ENCODE results near the gene NLRC4. TPM values are rescaled to one million over a fixed set of nuclear protein-coding genes. Genes with fewer than 3 reads are reported as not detected.
"Not testable (repeated sequence)": the region's sequence is repeated elsewhere in the genome, so short reads cannot be mapped to it uniquely, and the experiment has no call there.

The NLRC4 gene
- total and polyA plus RNA-seq, 7 experiments from 2014 or later, result 0.27 to 6.3 (median 0.50) TPM; not detected in 3

GRCh38 chr2:32212295-32212694 is 52.4 kb downstream of the NLRC4 start:
- Histone ChIP-seq H3K27me3 (ENCODE audit: control insufficient read depth in 2 of 2, insufficient read depth in 2 of 2, low read length in 2 of 2) (no peaks in the 10 kb centered on the region), H3K9me3 (ENCODE audit: control insufficient read depth in 2 of 3, low read length in 3 of 3) (no peaks in the 10 kb centered on the region), H3K27ac (ENCODE audit: low read depth, low read length) (no peak overlapping the region), H3K36me3 (ENCODE audit: control insufficient read depth in 2 of 3, insufficient read depth in 3 of 3, low read length in 3 of 3) (peaks cover 0 to 26% (median 0%) of the 10 kb centered on the region in 3 experiments), H3K4me3 (ENCODE audit: low read length) (no peak overlapping the region), H3K4me1 (ENCODE audit: control insufficient read depth in 2 of 2, insufficient read depth in 2 of 2, low read length in 2 of 2) (no peaks in the 10 kb centered on the region)
- Mint-ChIP-seq H3K27me3 (no peaks in the 10 kb centered on the region), H3K4me3 (no peak overlapping the region), H3K27ac (peak overlapping the region in 2 of 9 donors; percentile 2 to 51), H3K36me3 (peaks cover 5 to 34% (median 14%) of the 10 kb centered on the region in 5 donors), H3K9me3 (peaks cover 0 to 5% (median 0%) of the 10 kb centered on the region in 11 donors), H3K4me1 (peaks cover 0 to 1% (median 0%) of the 10 kb centered on the region in 7 donors)
- POLR2A ChIA-PET, result no interaction called here
- intact Hi-C loops (cut with micrococcal nuclease), result loop anchor here in 1 of 2 donors (5.0 kb wide), 1 partner anchor 800 kb away; the partner anchor contains the start of gene XDH
- ATAC-seq, result no peak
- DNase-seq, result no peak
- CTCF ChIA-PET, result interaction anchor here (0.6 kb wide), 1 partner anchor 1042 kb away, joined by 4 read pairs; no protein-coding TSS in a partner anchor

- peaks cover 0 to 25% (median 0%) of the 10 kb centered on the region in 3 experiments for H3K36me3 ChIP-seq (ENCODE audit: control insufficient read depth in 2 of 3, insufficient read depth in 3 of 3, low read length in 3 of 3)
- Mint-ChIP-seq H3K27me3 (no peaks in the 10 kb centered on the region), H3K4me1 (peaks cover 0 to 1% (median 0%) of the 10 kb centered on the region in 7 donors), H3K9me3 (peaks cover 0 to 5% (median 0%) of the 10 kb centered on the region in 11 donors), H3K36me3 (peaks cover 5 to 32% (median 15%) of the 10 kb centered on the region in 5 donors), H3K4me3 (no peak overlapping the region), H3K27ac (peak overlapping the region in 2 of 9 donors; percentile 21 to 46)
- H3K4me1 ChIP-seq (ENCODE audit: control insufficient read depth in 2 of 2, insufficient read depth in 2 of 2, low read length in 2 of 2), result no peaks in the 10 kb centered on the region
- H3K27me3 ChIP-seq (ENCODE audit: control insufficient read depth in 2 of 2, insufficient read depth in 2 of 2, low read length in 2 of 2), result no peaks in the 10 kb centered on the region
- ATAC-seq (no peak), DNase-seq (no peak)
- ChIA-PET POLR2A (interaction anchor here (0.8 kb wide), 1 partner anchor 199 kb away, joined by 3 read pairs; no protein-coding TSS in a partner anchor), CTCF (interaction anchor here (1.0 kb wide), 1 partner anchor 9 kb away, joined by 4 read pairs; no protein-coding TSS in a partner anchor)
- H3K27ac ChIP-seq (ENCODE audit: low read depth, low read length), result no peak overlapping the region
- H3K9me3 ChIP-seq (ENCODE audit: control insufficient read depth in 2 of 3, low read length in 3 of 3), result no peaks in the 10 kb centered on the region
- H3K4me3 ChIP-seq (ENCODE audit: low read length), result no peak overlapping the region
- intact Hi-C loops (cut with micrococcal nuclease), result loop anchor here in 1 of 2 donors (5.0 kb wide), 1 partner anchor 799 kb away; the partner anchor contains the start of gene XDH
Measured at GRCh38 chr2:32210767-32211408, 53.8 kb downstream of the NLRC4 start.

- H3K9me3 ChIP-seq (ENCODE audit: control insufficient read depth in 2 of 3, low read length in 3 of 3); intact Hi-C loops (cut with micrococcal nuclease); H3K4me3 ChIP-seq (ENCODE audit: low read length); H3K27ac Mint-ChIP-seq; H3K4me1 Mint-ChIP-seq; POLR2A ChIA-PET; H3K27ac ChIP-seq (ENCODE audit: low read depth, low read length); ATAC-seq; H3K27me3 Mint-ChIP-seq; DNase-seq; H3K9me3 Mint-ChIP-seq; H3K4me1 ChIP-seq (ENCODE audit: control insufficient read depth in 2 of 2, insufficient read depth in 2 of 2, low read length in 2 of 2); CTCF ChIA-PET; H3K27me3 ChIP-seq (ENCODE audit: control insufficient read depth in 2 of 2, insufficient read depth in 2 of 2, low read length in 2 of 2); H3K4me3 Mint-ChIP-seq: not testable (repeated sequence)
- peaks cover 0 to 21% (median 0%) of the 10 kb centered on the region in 3 experiments for H3K36me3 ChIP-seq (ENCODE audit: control insufficient read depth in 2 of 3, insufficient read depth in 3 of 3, low read length in 3 of 3)
- H3K36me3 Mint-ChIP-seq, result peaks cover 9 to 34% (median 24%) of the 10 kb centered on the region in 5 donors
Measured at GRCh38 chr2:32203428-32203827, 61.3 kb downstream of the NLRC4 start.

- Histone ChIP-seq H3K9me3 (ENCODE audit: control insufficient read depth in 2 of 3, low read length in 3 of 3) (no peaks in the 10 kb centered on the region), H3K27me3 (ENCODE audit: control insufficient read depth in 2 of 2, insufficient read depth in 2 of 2, low read length in 2 of 2) (no peaks in the 10 kb centered on the region), H3K4me1 (ENCODE audit: control insufficient read depth in 2 of 2, insufficient read depth in 2 of 2, low read length in 2 of 2) (no peaks in the 10 kb centered on the region), H3K27ac (ENCODE audit: low read depth, low read length) (no peak overlapping the region), H3K4me3 (ENCODE audit: low read length) (no peak overlapping the region), H3K36me3 (ENCODE audit: control insufficient read depth in 2 of 3, insufficient read depth in 3 of 3, low read length in 3 of 3) (peaks cover 0 to 30% (median 9%) of the 10 kb centered on the region in 3 experiments)
- ATAC-seq, result no peak
- peaks cover 0 to 4% (median 0%) of the 10 kb centered on the region in 7 donors for H3K4me1 Mint-ChIP-seq
- ChIA-PET POLR2A (no interaction called here), CTCF (no interaction called here)
- intact Hi-C loops (cut with micrococcal nuclease), result no loop called here
- H3K4me3 Mint-ChIP-seq, result peak overlapping the region in 1 of 10 donors; percentile 1
- peaks cover 17 to 47% (median 33%) of the 10 kb centered on the region in 5 donors for H3K36me3 Mint-ChIP-seq
- H3K27ac Mint-ChIP-seq, result no peak overlapping the region
- no peaks in the 10 kb centered on the region for H3K27me3 Mint-ChIP-seq
- peaks cover 0 to 1% (median 0%) of the 10 kb centered on the region in 11 donors for H3K9me3 Mint-ChIP-seq
- DNase-seq, result no peak
Measured at GRCh38 chr2:32200814-32201213, 63.9 kb downstream of the NLRC4 start.

GRCh38 chr2:32192418-32192817 is 72.3 kb downstream of the NLRC4 start:
- Mint-ChIP-seq H3K9me3 (no peaks in the 10 kb centered on the region), H3K27me3 (no peaks in the 10 kb centered on the region), H3K4me3 (no peak overlapping the region), H3K4me1 (peaks cover 0 to 22% (median 12%) of the 10 kb centered on the region in 7 donors), H3K27ac (peak overlapping the region in 1 of 9 donors; percentile 4), H3K36me3 (peaks cover 0 to 36% (median 16%) of the 10 kb centered on the region in 5 donors)
- H3K4me1 ChIP-seq (ENCODE audit: control insufficient read depth in 2 of 2, insufficient read depth in 2 of 2, low read length in 2 of 2), result peaks cover 0 to 5% of the 10 kb centered on the region in 2 donors
- DNase-seq (no peak), ATAC-seq (no peak)
- H3K9me3 ChIP-seq (ENCODE audit: control insufficient read depth in 2 of 3, low read length in 3 of 3), result no peaks in the 10 kb centered on the region
- peaks cover 0 to 8% (median 7%) of the 10 kb centered on the region in 3 experiments for H3K36me3 ChIP-seq (ENCODE audit: control insufficient read depth in 2 of 3, insufficient read depth in 3 of 3, low read length in 3 of 3)
- POLR2A ChIA-PET, result no interaction called here
- H3K4me3 ChIP-seq (ENCODE audit: low read length), result no peak overlapping the region
- no peak overlapping the region for H3K27ac ChIP-seq (ENCODE audit: low read depth, low read length)
- H3K27me3 ChIP-seq (ENCODE audit: control insufficient read depth in 2 of 2, insufficient read depth in 2 of 2, low read length in 2 of 2), result no peaks in the 10 kb centered on the region
- CTCF ChIA-PET, result no interaction called here
- intact Hi-C loops (cut with micrococcal nuclease), result no loop called here

GRCh38 chr2:32189011-32189410 is 75.7 kb downstream of the NLRC4 start:
- ATAC-seq, result no peak
- H3K27ac ChIP-seq (ENCODE audit: low read depth, low read length), result no peak overlapping the region
- Mint-ChIP-seq H3K4me3 (no peak overlapping the region), H3K9me3 (no peaks in the 10 kb centered on the region), H3K27ac (no peak overlapping the region), H3K36me3 (peaks cover 0 to 38% (median 16%) of the 10 kb centered on the region in 5 donors), H3K27me3 (no peaks in the 10 kb centered on the region), H3K4me1 (peaks cover 0 to 22% (median 12%) of the 10 kb centered on the region in 7 donors)
- no peaks in the 10 kb centered on the region for H3K9me3 ChIP-seq (ENCODE audit: control insufficient read depth in 2 of 3, low read length in 3 of 3)
- H3K27me3 ChIP-seq (ENCODE audit: control insufficient read depth in 2 of 2, insufficient read depth in 2 of 2, low read length in 2 of 2), result no peaks in the 10 kb centered on the region
- DNase-seq, result no peak
- peaks cover 0 to 5% of the 10 kb centered on the region in 2 donors for H3K4me1 ChIP-seq (ENCODE audit: control insufficient read depth in 2 of 2, insufficient read depth in 2 of 2, low read length in 2 of 2)
- peaks cover 0 to 22% (median 0%) of the 10 kb centered on the region in 3 experiments for H3K36me3 ChIP-seq (ENCODE audit: control insufficient read depth in 2 of 3, insufficient read depth in 3 of 3, low read length in 3 of 3)
- ChIA-PET POLR2A (no interaction called here), CTCF (no interaction called here)
- no peak overlapping the region for H3K4me3 ChIP-seq (ENCODE audit: low read length)
- intact Hi-C loops (cut with micrococcal nuclease), result no loop called here
